ENCODE results near the gene GNAT2. TPM values are rescaled to one million over a fixed set of nuclear protein-coding genes. Genes with fewer than 3 reads are reported as not detected.

The GNAT2 gene
- total RNA-seq, 1 experiment from 2014 or later, result 0.20 TPM

DNA sequence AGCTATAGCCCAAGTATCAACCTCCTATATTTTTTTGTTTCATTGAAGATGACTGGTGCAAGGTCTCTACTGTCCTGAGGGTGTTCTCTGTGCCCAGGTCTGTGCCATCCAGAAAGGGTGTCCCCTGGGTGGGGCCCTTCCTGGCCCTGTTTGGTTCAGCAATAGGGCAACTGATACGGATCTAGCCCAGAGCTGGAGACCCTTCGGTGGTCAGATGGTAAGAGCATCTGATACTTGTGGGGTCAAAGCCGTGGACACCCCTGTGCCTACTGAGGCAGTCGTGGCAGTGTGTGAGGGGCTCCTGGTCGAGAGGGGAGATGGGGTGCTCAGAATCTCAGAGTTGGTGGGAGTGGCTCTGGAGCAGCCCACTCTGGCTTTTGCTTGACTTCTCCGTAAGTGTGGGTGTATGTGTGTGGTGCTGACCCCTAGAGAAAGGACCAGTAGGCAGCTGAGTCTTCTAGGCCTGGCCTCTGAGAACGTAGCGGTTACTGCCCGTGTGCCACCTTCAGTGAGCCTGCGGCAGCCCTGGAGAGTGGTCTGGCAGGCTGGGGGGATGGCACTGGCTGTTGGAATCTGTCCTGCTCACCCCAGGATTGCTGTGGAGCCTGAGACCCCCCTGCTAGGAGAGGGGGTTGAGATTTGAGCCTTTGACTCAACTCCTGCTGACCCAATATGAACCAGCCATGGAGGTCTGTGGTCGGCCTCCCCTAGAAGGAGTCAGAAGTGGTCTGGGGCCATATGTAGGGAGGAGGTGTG, 2.9 kb upstream of the GNAT2 start:
- Mint-ChIP-seq H3K4me1 (peaks cover 30 to 47% of the 10 kb centered on the region in 2 experiments), H3K9me3 (no peaks in the 10 kb centered on the region), H3K4me3 (peak overlapping the region; percentile 93 to 94), H3K36me3 (ENCODE audit: insufficient read depth in 1 of 3, low read depth in 3 of 3) (peaks cover under 1 to 11% (median 10%) of the 10 kb centered on the region in 3 experiments; a peak in 5 of 7 replicates), H3K27me3 (ENCODE audit: low read depth) (no peaks in the 10 kb centered on the region; the same call in 1 of the 2 replicates), H3K27ac (peak overlapping the region in 1 of 3 experiments; percentile 34; a peak in 1 of 7 replicates)
- Histone ChIP-seq H3K4me2 (ENCODE audit: insufficient read depth, insufficient read length, low read length) (no peak overlapping the region), H4K5ac (ENCODE audit: insufficient read length, low read depth, low read length) (no peak overlapping the region), H3K27me3 (ENCODE audit: insufficient read depth, low read length) (no peaks in the 10 kb centered on the region), H2BK120ac (ENCODE audit: low read depth, low read length, poor library complexity, severe bottlenecking) (no peak overlapping the region), H3K4me1 (ENCODE audit: insufficient read depth, low read length) (no peaks in the 10 kb centered on the region; the same call in 1 of the 2 replicates), H2AK5ac (ENCODE audit: insufficient read length, low read length) (no peak overlapping the region), H3K79me1 (ENCODE audit: insufficient read depth, low read depth, low read length, poor library complexity, severe bottlenecking) (no peaks in the 10 kb centered on the region), H3K23me2 (ENCODE audit: insufficient read length, low read depth, low read length, poor library complexity, severe bottlenecking) (peaks cover 12% of the 10 kb centered on the region), H2AFZ (ENCODE audit: low read length) (no peak overlapping the region), H3K4ac (ENCODE audit: low read depth, low read length) (no peak overlapping the region), H2BK20ac (ENCODE audit: low read depth, low read length, poor library complexity, severe bottlenecking) (no peak overlapping the region), H3K14ac (ENCODE audit: insufficient read depth, low read length) (no peak overlapping the region), H3K56ac (ENCODE audit: insufficient read length, low read depth, low read length) (no peak overlapping the region), H4K20me1 (ENCODE audit: control insufficient read depth, insufficient read depth, insufficient read length) (peaks cover 2% of the 10 kb centered on the region), H2BK12ac (ENCODE audit: insufficient read length, low read depth, low read length) (no peak overlapping the region), H4K91ac (ENCODE audit: insufficient read length, low read depth, low read length) (no peak overlapping the region), H3T11ph (ENCODE audit: low read length) (no peak overlapping the region), H3K79me2 (ENCODE audit: insufficient read depth, low read length) (peaks cover 6% of the 10 kb centered on the region; the same call in 1 of the 2 replicates), H3K23ac (ENCODE audit: insufficient read length, low read depth, low read length) (no peak overlapping the region), H2BK5ac (ENCODE audit: insufficient read length, low read length) (no peak overlapping the region), H3K9ac (ENCODE audit: extremely low read depth, insufficient read length, low read length) (no peak overlapping the region), H3K27ac (ENCODE audit: insufficient read length, low read depth, low read length) (no peak overlapping the region), H3K18ac (ENCODE audit: insufficient read length, low read depth, low read length) (no peak overlapping the region), H4K8ac (replicated peaks; ENCODE audit: insufficient read length, low read depth, low read length) (no peak overlapping the region), H2BK15ac (ENCODE audit: low read depth, low read length) (no peak overlapping the region), H3K9me3 (ENCODE audit: control insufficient read depth, low read depth, low read length) (no peaks in the 10 kb centered on the region)
- TF ChIP-seq, protein P1, sequence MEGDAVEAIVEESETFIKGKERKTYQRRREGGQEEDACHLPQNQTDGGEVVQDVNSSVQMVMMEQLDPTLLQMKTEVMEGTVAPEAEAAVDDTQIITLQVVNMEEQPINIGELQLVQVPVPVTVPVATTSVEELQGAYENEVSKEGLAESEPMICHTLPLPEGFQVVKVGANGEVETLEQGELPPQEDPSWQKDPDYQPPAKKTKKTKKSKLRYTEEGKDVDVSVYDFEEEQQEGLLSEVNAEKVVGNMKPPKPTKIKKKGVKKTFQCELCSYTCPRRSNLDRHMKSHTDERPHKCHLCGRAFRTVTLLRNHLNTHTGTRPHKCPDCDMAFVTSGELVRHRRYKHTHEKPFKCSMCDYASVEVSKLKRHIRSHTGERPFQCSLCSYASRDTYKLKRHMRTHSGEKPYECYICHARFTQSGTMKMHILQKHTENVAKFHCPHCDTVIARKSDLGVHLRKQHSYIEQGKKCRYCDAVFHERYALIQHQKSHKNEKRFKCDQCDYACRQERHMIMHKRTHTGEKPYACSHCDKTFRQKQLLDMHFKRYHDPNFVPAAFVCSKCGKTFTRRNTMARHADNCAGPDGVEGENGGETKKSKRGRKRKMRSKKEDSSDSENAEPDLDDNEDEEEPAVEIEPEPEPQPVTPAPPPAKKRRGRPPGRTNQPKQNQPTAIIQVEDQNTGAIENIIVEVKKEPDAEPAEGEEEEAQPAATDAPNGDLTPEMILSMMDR (conservative IDR thresholded peaks at IDR 0.05), result no peak
- no CpG with 5 or more reads among the region's 11 CpGs for WGBS (ENCODE audit: extremely low coverage, insufficient read length, low lambda C conversion rate)
- DNase-seq, result no peak
